OCI-LY3 (cell line): ENCODE measurements around the gene LAMC1.

ENCODE experiments used
- H2AFZ ChIP-seq: fragments of 200-600, 300-600 bp; shearing (Covaris generic); 2 replicates; pipeline ENCODE4 v1.6.0; 2014; ENCODE audit warnings: antibody characterized with exemption, low read depth, low read length
- H3K27ac ChIP-seq: fragments of 200-600, 300-600 bp; sonication (generic); 2 replicates; pipeline ENCODE4 v1.5.1; 2014; ENCODE audit warnings: mild to moderate bottlenecking, low read length, moderate library complexity, mixed read lengths
- H3K27me3 ChIP-seq: fragments of 200-600, 300-600 bp; sonication (generic); 2 replicates; pipeline ENCODE4 v1.6.1; 2014; ENCODE audit warnings: low read depth, low read length, mixed read lengths
- H3K36me3 ChIP-seq: fragments of 200-600, 300-600 bp; sonication (generic); replicated peaks from 2 replicates; pipeline ENCODE3; 2014; ENCODE audit warnings: low read depth, low read length, mixed read lengths
- H3K4me1 ChIP-seq: fragments of 300-600, 200-600 bp; sonication (generic); 2 replicates; pipeline ENCODE4 v1.6.1; 2014; ENCODE audit warnings: low read length, mixed read lengths
- H3K4me2 ChIP-seq: fragments of 200-600, 300-600 bp; sonication (generic); 2 replicates; pipeline ENCODE4 v1.6.1; 2014; ENCODE audit warnings: low read length, mixed read lengths
- H3K4me3 ChIP-seq: fragments of 300-600, 200-600 bp; sonication (generic); 2 replicates; pipeline ENCODE4 v1.5.1; 2014; ENCODE audit warnings: antibody characterized with exemption, mild to moderate bottlenecking, low read length, moderate library complexity
- H3K79me2 ChIP-seq: fragments of 300-600, 200-600 bp; shearing (Covaris generic); 2 replicates; pipeline ENCODE4 v1.6.1; 2014; ENCODE audit warnings: mild to moderate bottlenecking, low read length, mixed read lengths
- H3K9ac ChIP-seq: fragments of 300-600, 200-600 bp; shearing (Covaris generic); 2 replicates; pipeline ENCODE4 v1.6.0; 2014; ENCODE audit warnings: mild to moderate bottlenecking, low read length, moderate library complexity
- H3K9me3 ChIP-seq: fragments of 200-600, 300-600 bp; shearing (Covaris generic); 2 replicates; pipeline ENCODE4 v1.6.1; 2014; ENCODE audit warnings: low read length, mixed read lengths; ENCODE audit not compliant: insufficient read depth
- H4K20me1 ChIP-seq: fragments of 200-600, 300-600 bp; sonication (generic); 2 replicates; pipeline ENCODE4 v1.6.1; 2016; ENCODE audit warnings: low read length, mixed read lengths; ENCODE audit not compliant: insufficient read depth
- EZH2phosphoT487 ChIP-seq: fragments of 200-600 bp; shearing (Covaris generic); IDR thresholded peaks from 2 replicates; pipeline ENCODE4 v1.6.1; 2018; ENCODE audit warnings: antibody characterized with exemption, mixed run types, low read depth
- TF ChIP-seq, protein P1 (sequence below): fragments of 200-600, 300-600 bp; sonication (generic); IDR thresholded peaks from 2 replicates; pipeline ENCODE4 v1.5.1; 2014; ENCODE audit warnings: antibody characterized with exemption, low read length, low read depth

LAMC1 gene

GRCh38 chr1:182984138-182984537 is 39.1 kb upstream of the LAMC1 start:
- no peak overlapping the region; the same call in 1 of the 2 replicates for H2AFZ ChIP-seq
- H3K36me3 ChIP-seq: no peaks in the 10 kb centered on the region
- H3K4me1 ChIP-seq: peaks cover 12% of the 10 kb centered on the region
- H3K9me3 ChIP-seq: no peaks in the 10 kb centered on the region
- no peak overlapping the region for H3K4me3 ChIP-seq
- H3K4me2 ChIP-seq: peak overlapping the region; percentile 1
- no peaks in the 10 kb centered on the region for H3K27me3 ChIP-seq
- no peak overlapping the region for H3K27ac ChIP-seq
- TF ChIP-seq EZH2phosphoT487: no peak
- TF ChIP-seq, protein P1, sequence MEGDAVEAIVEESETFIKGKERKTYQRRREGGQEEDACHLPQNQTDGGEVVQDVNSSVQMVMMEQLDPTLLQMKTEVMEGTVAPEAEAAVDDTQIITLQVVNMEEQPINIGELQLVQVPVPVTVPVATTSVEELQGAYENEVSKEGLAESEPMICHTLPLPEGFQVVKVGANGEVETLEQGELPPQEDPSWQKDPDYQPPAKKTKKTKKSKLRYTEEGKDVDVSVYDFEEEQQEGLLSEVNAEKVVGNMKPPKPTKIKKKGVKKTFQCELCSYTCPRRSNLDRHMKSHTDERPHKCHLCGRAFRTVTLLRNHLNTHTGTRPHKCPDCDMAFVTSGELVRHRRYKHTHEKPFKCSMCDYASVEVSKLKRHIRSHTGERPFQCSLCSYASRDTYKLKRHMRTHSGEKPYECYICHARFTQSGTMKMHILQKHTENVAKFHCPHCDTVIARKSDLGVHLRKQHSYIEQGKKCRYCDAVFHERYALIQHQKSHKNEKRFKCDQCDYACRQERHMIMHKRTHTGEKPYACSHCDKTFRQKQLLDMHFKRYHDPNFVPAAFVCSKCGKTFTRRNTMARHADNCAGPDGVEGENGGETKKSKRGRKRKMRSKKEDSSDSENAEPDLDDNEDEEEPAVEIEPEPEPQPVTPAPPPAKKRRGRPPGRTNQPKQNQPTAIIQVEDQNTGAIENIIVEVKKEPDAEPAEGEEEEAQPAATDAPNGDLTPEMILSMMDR: no peak
- H4K20me1 ChIP-seq: no peaks in the 10 kb centered on the region
- no peaks in the 10 kb centered on the region for H3K79me2 ChIP-seq
- no peak overlapping the region for H3K9ac ChIP-seq

- no peak overlapping the region for H3K4me2 ChIP-seq
- H3K9ac ChIP-seq: no peak overlapping the region
- no peaks in the 10 kb centered on the region for H3K79me2 ChIP-seq
- no peaks in the 10 kb centered on the region for H4K20me1 ChIP-seq
- H3K9me3 ChIP-seq: no peaks in the 10 kb centered on the region
- H3K27ac ChIP-seq: no peak overlapping the region
- no peak overlapping the region for H3K4me3 ChIP-seq
- no peaks in the 10 kb centered on the region for H3K36me3 ChIP-seq
- H2AFZ ChIP-seq: no peak overlapping the region
- TF ChIP-seq EZH2phosphoT487: no peak
- TF ChIP-seq, protein P1: no peak
- peaks cover 12% of the 10 kb centered on the region for H3K4me1 ChIP-seq
- no peaks in the 10 kb centered on the region for H3K27me3 ChIP-seq
Observed at GRCh38 chr1:182984621-182985020, 38.6 kb upstream of the LAMC1 start.

DNA sequence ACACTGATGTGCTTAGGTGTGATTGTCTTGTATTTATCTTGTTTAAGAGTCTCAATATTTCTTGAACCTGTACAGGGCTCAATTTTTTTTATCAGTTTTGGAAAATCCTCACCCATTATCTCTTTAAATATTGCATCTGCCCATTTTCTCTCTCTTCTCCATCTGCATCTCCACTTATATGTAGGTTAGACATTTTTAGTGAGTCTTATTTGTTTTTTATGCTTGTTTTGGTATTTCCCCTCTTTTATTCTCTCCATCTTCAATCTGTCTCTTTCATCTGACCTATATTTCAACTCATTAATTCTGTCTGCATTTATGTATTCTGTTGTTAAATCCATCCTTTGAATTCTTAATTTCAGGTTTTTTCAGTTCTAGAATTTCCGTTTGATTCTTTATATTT is 37.3 kb upstream of the LAMC1 start:
- H3K9me3 ChIP-seq: no peaks in the 10 kb centered on the region
- H2AFZ ChIP-seq: no peak overlapping the region
- no peaks in the 10 kb centered on the region for H3K79me2 ChIP-seq
- no peak overlapping the region for H3K4me2 ChIP-seq
- H3K9ac ChIP-seq: no peak overlapping the region
- no peaks in the 10 kb centered on the region for H3K36me3 ChIP-seq
- no peak overlapping the region for H3K27ac ChIP-seq
- no peaks in the 10 kb centered on the region for H3K27me3 ChIP-seq
- no peak for TF ChIP-seq EZH2phosphoT487
- TF ChIP-seq, protein P1: no peak
- no peaks in the 10 kb centered on the region for H4K20me1 ChIP-seq
- H3K4me1 ChIP-seq: peaks cover 12% of the 10 kb centered on the region
- H3K4me3 ChIP-seq: no peak overlapping the region

DNA sequence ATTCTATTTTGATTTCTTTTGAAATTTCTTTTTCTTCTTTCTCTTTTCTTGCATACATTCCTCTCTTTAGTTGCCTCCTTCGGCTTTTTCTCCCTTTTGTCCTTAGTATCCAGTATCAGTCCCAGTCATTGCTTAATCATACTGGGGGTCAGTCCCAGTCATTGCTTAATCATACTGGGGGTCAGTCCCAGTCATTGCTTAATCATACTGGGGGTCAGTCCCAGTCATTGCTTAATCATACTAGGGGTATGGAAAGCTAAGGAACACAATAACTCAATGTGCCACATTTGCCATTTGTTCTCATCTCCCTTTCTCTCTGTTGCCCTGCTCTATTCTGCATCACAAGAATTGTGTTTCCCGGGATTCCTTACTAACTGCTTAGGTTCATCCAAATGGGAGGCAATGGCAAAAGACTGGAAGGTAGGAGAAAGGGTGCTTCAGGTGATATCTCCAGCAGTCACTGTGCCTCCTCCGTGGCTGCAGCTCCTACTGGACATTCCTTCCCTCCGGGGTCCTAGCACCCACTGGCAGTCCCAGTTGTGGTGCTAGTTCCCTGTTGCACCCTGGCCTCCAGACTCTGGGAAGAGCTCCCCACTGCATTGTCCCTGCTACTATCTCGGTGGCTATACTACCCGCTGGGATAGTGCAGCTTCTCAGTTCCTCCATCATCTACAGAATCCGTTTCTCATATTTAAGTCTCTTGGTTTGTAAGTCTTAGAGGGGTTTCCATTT is 32.6 kb upstream of the LAMC1 start:
- no peak overlapping the region for H3K4me2 ChIP-seq
- H3K27me3 ChIP-seq: no peaks in the 10 kb centered on the region
- no peak overlapping the region for H2AFZ ChIP-seq
- H3K4me3 ChIP-seq: no peak overlapping the region
- no peaks in the 10 kb centered on the region for H3K4me1 ChIP-seq
- H3K36me3 ChIP-seq: no peaks in the 10 kb centered on the region
- H4K20me1 ChIP-seq: no peaks in the 10 kb centered on the region
- H3K9me3 ChIP-seq: no peaks in the 10 kb centered on the region
- H3K9ac ChIP-seq: no peak overlapping the region
- no peak overlapping the region for H3K27ac ChIP-seq
- no peaks in the 10 kb centered on the region for H3K79me2 ChIP-seq
- no peak for TF ChIP-seq EZH2phosphoT487
- TF ChIP-seq, protein P1: no peak
